Kidney epithelial cell (primary cell): ENCODE data around the gene TMEM89. TPM values are rescaled to one million over a fixed set of nuclear protein-coding genes. Genes with fewer than 3 reads are reported as not detected.

Source experiments
- DNase-seq: peaks from one replicate; pipeline ENCODE4 v3.0.0-alpha.2; 2010; ENCODE audit warnings: low read depth
- H3K27me3 ChIP-seq: 2 replicates; pipeline ENCODE4 v1.6.0; 2011; ENCODE audit warnings: low read length; ENCODE audit not compliant: control insufficient read depth, insufficient read depth
- H3K36me3 ChIP-seq: 2 replicates; pipeline ENCODE4 v1.5.1; 2011; ENCODE audit warnings: low read length; ENCODE audit not compliant: control insufficient read depth, insufficient read depth
- H3K4me3 ChIP-seq: 2 replicates; pipeline ENCODE4 v1.5.1; 2011; ENCODE audit warnings: low read depth, mild to moderate bottlenecking, control low read depth, low read length
- CTCF ChIP-seq: IDR thresholded peaks from 2 replicates; pipeline ENCODE4 v1.5.1; 2011; ENCODE audit warnings: mild to moderate bottlenecking, moderate library complexity, low read length, control low read depth, inconsistent platforms; ENCODE audit not compliant: insufficient read depth, poor library complexity, severe bottlenecking
- total RNA-seq: library from RNA; depleted of rRNA; stranded (reverse); fragments of >200 nt; gene quantifications from 2 replicates; pipeline ENCODE4 v1.2.3, GENCODE V29; 2015

The TMEM89 gene
- total RNA-seq, 1 donor from 2014 or later = not detected

GRCh38 chr3:48581621-48582481, 39.7 kb downstream of the TMEM89 start:
- H3K27me3 ChIP-seq = no peaks in the 10 kb centered on the region
- no peak for TF ChIP-seq CTCF
- H3K36me3 ChIP-seq = peaks cover 11% of the 10 kb centered on the region

GRCh38 chr3:48576647-48577046, 44.9 kb downstream of the TMEM89 start:
- no peak for DNase-seq
- TF ChIP-seq CTCF = no peak
- H3K27me3 ChIP-seq = no peaks in the 10 kb centered on the region
- peaks cover 3% of the 10 kb centered on the region for H3K36me3 ChIP-seq
- H3K4me3 ChIP-seq = no peak overlapping the region

More at GRCh38 chr3:48581621-48582481, 39.7 kb downstream of the TMEM89 start:
- DNase-seq = no peak
- no peak overlapping the region for H3K4me3 ChIP-seq

GRCh38 chr3:48575366-48575765, 46.2 kb downstream of the TMEM89 start:
- H3K27me3 ChIP-seq = no peaks in the 10 kb centered on the region
- no peak for TF ChIP-seq CTCF
- DNase-seq = no peak
- peaks cover 3% of the 10 kb centered on the region for H3K36me3 ChIP-seq
- no peak overlapping the region for H3K4me3 ChIP-seq

GRCh38 chr3:48573973-48574585, 47.5 kb downstream of the TMEM89 start:
- Histone ChIP-seq H3K27me3 (no peaks in the 10 kb centered on the region), H3K36me3 (peaks cover 4% of the 10 kb centered on the region), H3K4me3 (no peak overlapping the region)
- no peak for TF ChIP-seq CTCF
- DNase-seq = no peak

GRCh38 chr3:48572517-48572916, 49.1 kb downstream of the TMEM89 start:
- Histone ChIP-seq H3K27me3 (no peaks in the 10 kb centered on the region), H3K4me3 (no peak overlapping the region), H3K36me3 (peaks cover 5% of the 10 kb centered on the region)
- no peak for DNase-seq
- TF ChIP-seq CTCF = no peak

GRCh38 chr3:48571938-48572337, 49.6 kb downstream of the TMEM89 start:
- Histone ChIP-seq H3K27me3 (no peaks in the 10 kb centered on the region), H3K4me3 (no peak overlapping the region), H3K36me3 (peaks cover 2% of the 10 kb centered on the region)
- no peak for TF ChIP-seq CTCF
- DNase-seq = no peak
